Loucy (cell line): ENCODE results near the gene GRIN2B.

ENCODE experiments used
- H2AFZ ChIP-seq: fragments of 200-600 bp; sonication (generic); 2 replicates; pipeline ENCODE4 v1.6.0; 2016; ENCODE audit warnings: antibody characterized with exemption, mild to moderate bottlenecking, low read length, moderate library complexity
- H3F3A ChIP-seq: fragments of 200-600 bp; 2 replicates; pipeline ENCODE4 v1.6.0; 2016; ENCODE audit warnings: antibody characterized with exemption, low read depth, mild to moderate bottlenecking
- H3K27me3 ChIP-seq: fragments of 200-600 bp; sonication (generic); 2 replicates; pipeline ENCODE4 v1.6.1; 2014; ENCODE audit warnings: low read length, mild to moderate bottlenecking; ENCODE audit not compliant: insufficient read depth, poor library complexity, severe bottlenecking
- H3K36me3 ChIP-seq: fragments of 200-600 bp; sonication (generic); 2 replicates; pipeline ENCODE4 v1.6.1; 2016; ENCODE audit warnings: low read length; ENCODE audit not compliant: insufficient read depth
- H3K4me1 ChIP-seq: fragments of 200-600 bp; sonication (generic); 2 replicates; pipeline ENCODE4 v1.5.1; 2014; ENCODE audit warnings: low read length, mild to moderate bottlenecking; ENCODE audit not compliant: insufficient read depth, poor library complexity, severe bottlenecking
- H3K4me2 ChIP-seq: fragments of 200-600 bp; sonication (generic); 2 replicates; pipeline ENCODE4 v1.6.0; 2014; ENCODE audit warnings: antibody characterized with exemption, low read length, low read depth, mild to moderate bottlenecking; ENCODE audit not compliant: poor library complexity, severe bottlenecking
- H3K4me3 ChIP-seq: fragments of 200-600 bp; sonication (generic); 2 replicates; pipeline ENCODE4 v1.5.1; 2014; ENCODE audit warnings: low read length, mild to moderate bottlenecking, mixed read lengths; ENCODE audit not compliant: poor library complexity, severe bottlenecking
- H3K79me2 ChIP-seq: fragments of 200-600 bp; sonication (generic); 2 replicates; pipeline ENCODE4 v1.6.1; 2014; ENCODE audit warnings: low read length; ENCODE audit not compliant: insufficient read depth
- H3K9ac ChIP-seq: fragments of 200-600 bp; sonication (generic); 2 replicates; pipeline ENCODE4 v1.6.0; 2014; ENCODE audit warnings: mild to moderate bottlenecking, low read depth, low read length, moderate library complexity; ENCODE audit not compliant: poor library complexity, severe bottlenecking
- H3K9me2 ChIP-seq: fragments of 200-600 bp; sonication (generic); replicated peaks from 2 replicates; pipeline ENCODE4 v1.6.1; 2016; ENCODE audit warnings: low read depth, low read length, mixed read lengths
- H3K9me3 ChIP-seq: fragments of 200-600 bp; sonication (generic); 2 replicates; pipeline ENCODE4 v1.6.1; 2014; ENCODE audit warnings: mild to moderate bottlenecking, antibody characterized with exemption, low read length, low read depth; ENCODE audit not compliant: insufficient read depth
- H4K20me1 ChIP-seq: fragments of 200-600 bp; sonication (generic); 2 replicates; pipeline ENCODE4 v1.6.0; 2014; ENCODE audit warnings: antibody characterized with exemption, low read length, mild to moderate bottlenecking; ENCODE audit not compliant: insufficient read depth, poor library complexity, severe bottlenecking
- CTCF ChIP-seq: fragments of 200-600 bp; sonication (generic); conservative IDR thresholded peaks from 2 replicates; pipeline ENCODE4 v1.5.1; 2014; ENCODE audit warnings: mild to moderate bottlenecking, antibody characterized with exemption, low read length
- EZH2phosphoT487 ChIP-seq: fragments of 200-600 bp; IDR thresholded peaks from 2 replicates; pipeline ENCODE4 v1.6.1; 2018; ENCODE audit warnings: antibody characterized with exemption, mild to moderate bottlenecking, moderate library complexity, borderline replicate concordance

The GRIN2B gene

GRCh38 chr12:13945641-13946040 is 35.8 kb downstream of the GRIN2B start:
- H4K20me1 ChIP-seq = no peaks in the 10 kb centered on the region
- H3K36me3 ChIP-seq = no peaks in the 10 kb centered on the region
- no peaks in the 10 kb centered on the region for H3F3A ChIP-seq
- H3K4me1 ChIP-seq = no peaks in the 10 kb centered on the region
- H3K4me2 ChIP-seq = no peak overlapping the region
- TF ChIP-seq EZH2phosphoT487 (no peak), CTCF (no peak)
- H3K4me3 ChIP-seq = no peak overlapping the region
- H3K9me2 ChIP-seq = no peaks in the 10 kb centered on the region
- H3K79me2 ChIP-seq = no peaks in the 10 kb centered on the region
- H3K9me3 ChIP-seq = no peaks in the 10 kb centered on the region
- no peak overlapping the region for H2AFZ ChIP-seq
- H3K9ac ChIP-seq = no peak overlapping the region
- H3K27me3 ChIP-seq = no peaks in the 10 kb centered on the region

GRCh38 chr12:13945236-13945635 is 36.2 kb downstream of the GRIN2B start:
- no peaks in the 10 kb centered on the region for H3F3A ChIP-seq
- TF ChIP-seq EZH2phosphoT487 = no peak
- no peak for TF ChIP-seq CTCF
- H2AFZ ChIP-seq = no peak overlapping the region
- no peaks in the 10 kb centered on the region for H3K9me3 ChIP-seq
- no peak overlapping the region for H3K9ac ChIP-seq
- no peaks in the 10 kb centered on the region for H3K36me3 ChIP-seq
- no peak overlapping the region for H3K4me2 ChIP-seq
- H4K20me1 ChIP-seq = no peaks in the 10 kb centered on the region
- no peaks in the 10 kb centered on the region for H3K9me2 ChIP-seq
- H3K27me3 ChIP-seq = no peaks in the 10 kb centered on the region
- no peak overlapping the region for H3K4me3 ChIP-seq
- no peaks in the 10 kb centered on the region for H3K79me2 ChIP-seq
- H3K4me1 ChIP-seq = no peaks in the 10 kb centered on the region

GRCh38 chr12:13942826-13943225 is 38.6 kb downstream of the GRIN2B start:
- no peaks in the 10 kb centered on the region for H3K9me3 ChIP-seq
- no peaks in the 10 kb centered on the region for H3K27me3 ChIP-seq

More at GRCh38 chr12:13942826-13943225, 38.6 kb downstream of the GRIN2B start:
- H3K9me2 ChIP-seq = no peaks in the 10 kb centered on the region
- no peaks in the 10 kb centered on the region for H3K36me3 ChIP-seq
- no peaks in the 10 kb centered on the region for H3K79me2 ChIP-seq
- H2AFZ ChIP-seq = no peak overlapping the region
- H4K20me1 ChIP-seq = no peaks in the 10 kb centered on the region
- TF ChIP-seq EZH2phosphoT487 (no peak), CTCF (no peak)
- H3K4me1 ChIP-seq = no peaks in the 10 kb centered on the region
- H3K4me2 ChIP-seq = no peak overlapping the region
- no peak overlapping the region for H3K4me3 ChIP-seq
- H3K9ac ChIP-seq = no peak overlapping the region
- H3F3A ChIP-seq = no peaks in the 10 kb centered on the region
